ENCODE data around the gene NTNG2.

GRCh38 chr9:132146575-132146974 is 15.3 kb upstream of the NTNG2 start:
- TF ChIP-seq CTCF (IDR thresholded peaks at IDR 0.05) (no peak), POLR2A (IDR thresholded peaks at IDR 0.05) (no peak)
